HK-2 (cell line): ENCODE results near the gene BPIFB3.
"Not testable (repeated sequence)": the region's sequence is repeated elsewhere in the genome, so short reads cannot be mapped to it uniquely, and the experiment has no call there.

Experiments
- DNase-seq: peaks from one replicate; pipeline ENCODE4 v3.0.0-alpha.2; 2018; ENCODE audit not compliant: unreplicated experiment

Gene BPIFB3

DNA sequence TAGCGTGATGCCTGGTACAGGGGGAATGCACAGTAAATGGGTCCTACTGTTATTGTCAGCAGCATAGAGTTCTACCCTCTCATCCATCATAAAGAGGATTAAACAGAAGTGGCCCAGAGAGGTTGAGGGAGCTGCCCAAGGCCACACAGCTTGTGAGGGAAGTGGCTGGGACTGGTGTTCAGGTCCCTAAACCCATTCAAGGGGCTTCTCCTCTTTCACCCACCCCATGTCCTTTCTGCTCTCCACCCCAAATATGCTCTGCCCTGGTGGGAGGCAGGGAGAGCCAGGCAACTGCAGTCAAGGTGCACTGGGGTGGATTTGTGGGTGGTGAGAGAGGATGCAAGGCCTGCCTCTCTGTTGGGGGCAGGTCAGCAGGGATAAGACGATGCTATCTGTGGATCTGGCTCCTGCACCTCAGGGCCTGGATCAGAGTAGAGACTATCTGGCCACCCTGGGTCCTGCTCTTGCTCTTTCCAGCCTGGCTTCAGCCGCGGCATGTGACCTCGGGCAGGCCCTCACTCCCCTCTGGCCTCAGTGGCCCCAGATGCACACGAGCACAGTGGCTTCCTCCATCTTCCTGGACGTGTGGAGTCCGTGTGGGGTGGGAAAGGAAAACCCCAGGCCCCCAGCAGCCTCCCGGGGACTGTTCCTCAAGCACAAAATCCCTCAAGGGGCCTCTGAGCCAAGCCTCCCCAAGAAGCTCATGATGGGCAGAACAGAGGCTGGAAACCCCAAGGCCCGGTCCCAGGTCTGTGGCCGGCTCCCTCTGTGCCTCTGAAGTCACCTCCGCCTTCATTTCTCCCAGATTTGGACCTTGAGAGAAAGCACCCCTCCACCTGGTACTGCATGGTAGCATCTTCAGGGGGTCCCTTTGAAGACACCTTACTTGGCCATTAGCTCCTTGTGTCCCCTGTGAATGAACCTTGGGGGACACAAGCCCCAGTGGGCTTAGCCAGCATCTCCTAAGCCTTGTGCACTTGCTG is 25.6 kb upstream of the BPIFB3 start:
- DNase-seq = no peak

DNA sequence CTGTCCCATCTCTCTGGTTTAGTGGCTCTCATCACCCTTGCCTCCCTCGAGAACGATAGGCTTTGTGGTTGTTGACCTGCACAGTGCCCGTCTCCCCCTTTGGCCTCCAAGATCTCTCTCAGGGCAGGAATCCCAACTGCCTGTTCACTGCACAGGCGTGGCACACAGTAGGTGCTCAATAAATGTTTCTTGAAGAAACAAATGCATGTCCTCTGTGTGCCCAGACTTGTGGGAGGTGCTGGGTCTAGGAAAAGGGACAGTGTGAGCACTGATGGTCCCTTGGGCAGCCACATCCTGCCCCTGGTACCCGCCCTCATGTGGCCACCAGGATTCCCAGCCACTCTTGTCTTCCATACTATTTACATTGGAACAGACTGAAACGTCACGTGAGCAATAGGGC is 24.8 kb upstream of the BPIFB3 start:
- DNase-seq = no peak

DNA sequence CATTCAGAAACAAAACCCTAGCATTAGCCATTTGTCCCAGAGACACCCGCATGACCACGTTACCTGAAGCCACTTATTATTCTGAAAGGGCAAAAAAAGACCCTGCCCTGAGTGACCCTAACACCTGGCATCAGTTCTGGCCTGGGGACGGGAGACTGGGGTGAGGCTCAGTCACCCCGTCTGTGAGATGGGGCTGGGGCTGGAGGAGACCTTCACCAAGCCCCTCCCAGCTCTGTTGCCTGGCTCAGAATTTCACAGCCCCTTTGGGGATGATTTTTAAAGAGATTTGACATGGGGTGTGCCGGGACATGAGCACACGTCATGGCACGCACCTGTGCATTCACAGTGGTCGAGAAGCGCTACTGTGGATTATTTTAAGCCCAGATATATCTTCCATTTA is 23.6 kb upstream of the BPIFB3 start:
- DNase-seq = no peak

DNA sequence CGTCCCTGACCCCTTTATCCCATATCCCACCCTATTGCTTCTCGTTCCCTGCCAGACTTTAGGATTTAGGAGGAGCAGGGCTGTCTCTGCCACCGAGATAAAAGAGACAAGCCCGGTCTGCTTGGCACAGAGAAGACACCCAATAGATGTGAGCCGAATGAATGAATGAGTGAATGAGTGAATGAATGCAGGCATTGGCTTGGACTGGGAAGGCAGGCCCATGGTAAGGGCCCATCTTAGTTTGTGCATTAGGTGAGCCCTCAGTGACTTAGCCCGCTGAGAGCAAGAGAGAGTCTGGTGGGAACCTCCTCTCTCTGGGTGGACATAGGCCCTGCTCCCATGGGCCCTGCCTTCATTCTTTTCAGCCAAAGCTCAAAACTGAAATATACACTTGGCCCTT is 23.1 kb upstream of the BPIFB3 start:
- DNase-seq = no peak

DNA sequence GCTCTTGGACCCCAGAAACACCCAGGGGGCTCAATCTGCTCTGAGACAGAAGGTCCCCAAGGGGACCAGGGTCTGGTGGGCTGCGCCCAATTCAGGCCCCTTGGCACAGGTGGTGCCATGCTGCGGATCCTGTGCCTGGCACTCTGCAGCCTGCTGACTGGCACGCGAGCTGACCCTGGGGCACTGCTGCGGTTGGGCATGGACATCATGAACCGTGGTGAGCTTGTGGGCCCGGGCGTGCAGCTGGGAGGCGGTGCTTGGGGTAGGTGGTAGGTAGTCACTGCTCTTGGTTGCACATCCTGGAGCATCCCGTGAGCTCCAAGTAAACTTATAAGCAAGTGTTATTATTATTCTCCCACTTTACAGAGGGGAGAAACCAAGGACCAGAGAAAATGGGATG is 22.2 kb upstream of the BPIFB3 start, which contains the start of gene BPIFB6:
BPIFB6 (plus strand) TSS at position 118 of the 400 bp plus-strand sequence; CDS start at position 118, 0 bp downstream.
- DNase-seq = no peak

DNA sequence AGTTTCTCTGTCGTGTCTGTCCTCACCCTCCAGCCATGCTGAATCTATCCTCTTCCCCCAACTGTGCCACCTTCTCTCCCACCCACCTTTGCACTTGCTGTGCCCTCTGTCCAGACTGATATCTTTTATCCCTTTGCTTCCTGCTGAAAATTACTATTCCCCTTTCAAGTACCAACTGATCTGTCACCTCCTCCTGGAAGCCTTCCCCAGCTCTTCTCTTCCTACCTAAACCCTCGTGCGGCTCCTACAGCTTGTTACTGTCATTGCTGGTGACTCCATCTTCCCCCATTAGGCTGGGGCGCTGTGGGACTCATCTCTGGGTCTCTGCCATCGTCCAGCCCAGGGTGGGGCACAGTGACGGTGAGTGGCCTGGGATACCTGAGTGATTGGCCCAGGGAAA is 21.1 kb upstream of the BPIFB3 start:
- no peak for DNase-seq

DNA sequence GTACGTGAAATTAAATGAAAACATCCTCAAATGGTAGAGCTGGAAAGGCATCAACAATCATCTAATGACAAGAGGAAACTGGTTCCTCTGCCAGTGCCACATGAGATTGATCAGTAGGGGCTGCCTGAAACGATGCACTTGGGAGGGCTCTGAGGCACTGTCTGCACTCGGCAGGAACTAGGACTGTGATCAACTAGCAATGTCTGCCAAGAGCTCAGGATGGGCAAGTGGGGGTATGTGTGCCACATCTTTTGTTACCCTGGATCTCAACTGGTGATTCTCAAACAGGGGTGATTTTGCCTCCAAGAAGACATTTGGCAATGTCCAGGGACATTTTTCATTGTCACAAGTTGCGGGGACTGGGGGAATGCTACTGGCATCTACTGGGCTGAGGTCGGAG is 20.3 kb upstream of the BPIFB3 start:
- no peak for DNase-seq

DNA sequence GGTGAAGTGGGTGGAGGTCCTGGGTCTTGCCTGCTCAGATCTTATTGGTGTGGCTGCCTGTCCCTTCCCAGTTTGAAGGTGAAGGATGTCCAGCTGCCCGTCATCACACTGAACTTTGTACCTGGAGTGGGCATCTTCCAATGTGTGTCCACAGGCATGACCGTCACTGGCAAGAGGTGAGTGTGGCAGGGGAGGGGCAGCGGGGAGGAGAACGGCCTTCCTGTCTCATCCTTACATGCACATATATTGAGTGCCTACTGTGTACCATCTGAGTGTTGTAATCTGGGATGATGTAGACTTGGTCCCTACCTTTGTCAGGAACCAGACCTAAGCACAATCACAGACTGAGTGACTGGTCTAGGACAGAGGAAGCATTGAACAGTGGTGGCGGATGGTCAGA is 19.6 kb upstream of the BPIFB3 start:
- no peak for DNase-seq

DNA sequence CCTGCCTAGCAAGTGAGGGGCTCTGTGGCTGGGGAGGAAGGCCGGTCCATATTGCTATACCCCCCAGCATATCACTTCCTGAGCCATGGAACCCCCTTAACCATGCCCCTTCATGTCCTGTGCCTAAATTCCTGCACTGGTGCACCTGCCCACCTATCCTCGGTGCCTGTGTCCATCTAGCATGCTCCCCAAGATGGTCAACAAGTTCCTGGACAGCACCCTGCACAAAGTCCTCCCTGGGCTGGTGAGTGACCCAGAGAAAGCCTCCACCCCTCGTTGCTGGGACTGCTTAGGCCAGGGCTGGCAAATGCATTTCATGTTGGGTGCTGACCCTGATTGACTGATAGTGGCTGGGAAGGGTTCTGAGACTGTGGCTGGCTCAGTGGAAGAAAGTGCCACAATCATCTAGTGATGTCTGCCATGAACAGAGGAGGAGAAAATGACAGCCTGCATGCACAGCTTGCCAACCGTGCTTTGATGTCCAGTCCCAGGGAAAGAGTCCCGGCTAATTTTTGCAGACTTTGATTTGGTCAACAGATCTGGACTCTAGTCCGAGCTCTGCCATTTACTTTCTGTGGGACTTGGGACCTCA is 18.7 kb upstream of the BPIFB3 start:
- no peak for DNase-seq

DNA sequence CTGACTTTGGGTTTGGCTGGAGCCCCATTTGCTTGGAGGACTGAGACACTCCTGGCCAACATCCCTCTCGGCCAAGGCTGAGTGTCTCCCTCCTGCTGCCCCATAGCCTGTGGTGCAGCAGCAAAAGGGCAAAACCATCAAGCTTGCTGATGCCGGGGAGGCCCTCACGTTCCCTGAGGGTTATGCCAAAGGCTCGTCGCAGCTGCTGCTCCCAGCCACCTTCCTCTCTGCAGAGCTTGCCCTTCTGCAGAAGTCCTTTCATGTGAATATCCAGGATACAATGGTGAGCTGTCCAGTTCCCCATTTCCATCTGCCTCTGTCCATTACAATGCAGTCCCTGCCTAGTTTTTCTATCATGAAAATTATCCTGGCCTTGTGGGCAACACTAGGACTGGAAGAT is 16.2 kb upstream of the BPIFB3 start:
- DNase-seq = no peak

DNA sequence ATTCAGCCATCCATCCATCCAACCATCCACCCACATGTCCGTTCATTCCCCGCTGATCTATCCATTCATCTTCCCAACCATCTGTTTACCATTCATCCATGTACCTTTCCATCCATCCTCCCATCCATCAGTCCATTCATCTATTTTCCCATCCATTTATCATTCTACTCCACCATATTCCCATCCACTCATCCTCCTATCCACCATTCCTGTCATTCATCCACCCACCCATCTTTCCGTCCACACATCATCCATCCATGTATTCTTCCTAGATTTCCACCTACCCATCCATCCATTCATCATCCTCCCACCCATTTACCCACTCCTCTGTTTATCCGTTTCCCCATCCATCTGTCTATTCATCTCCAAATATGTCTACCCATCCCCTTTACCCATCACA is 15.5 kb upstream of the BPIFB3 start:
- DNase-seq = no peak

DNA sequence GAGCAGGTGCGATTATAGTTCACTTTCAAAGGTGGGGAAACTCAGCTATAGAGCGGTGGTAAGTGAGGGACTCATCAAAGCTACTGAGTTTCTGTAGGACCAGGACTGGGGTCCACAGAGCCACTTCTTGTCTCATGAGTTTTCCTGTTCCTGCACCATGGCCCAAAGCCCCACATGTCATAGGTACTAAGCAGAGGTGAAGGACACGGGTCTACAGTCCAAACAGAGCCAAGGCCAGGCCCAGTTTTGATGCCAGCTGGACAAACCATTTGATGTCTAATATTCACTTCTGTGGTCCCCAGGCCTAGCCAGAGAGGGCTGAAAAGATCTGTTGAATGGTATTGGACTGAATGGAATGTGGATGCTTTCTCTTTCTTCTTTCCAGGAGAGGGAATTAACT is 11.3 kb upstream of the BPIFB3 start:
- no peak for DNase-seq

DNA sequence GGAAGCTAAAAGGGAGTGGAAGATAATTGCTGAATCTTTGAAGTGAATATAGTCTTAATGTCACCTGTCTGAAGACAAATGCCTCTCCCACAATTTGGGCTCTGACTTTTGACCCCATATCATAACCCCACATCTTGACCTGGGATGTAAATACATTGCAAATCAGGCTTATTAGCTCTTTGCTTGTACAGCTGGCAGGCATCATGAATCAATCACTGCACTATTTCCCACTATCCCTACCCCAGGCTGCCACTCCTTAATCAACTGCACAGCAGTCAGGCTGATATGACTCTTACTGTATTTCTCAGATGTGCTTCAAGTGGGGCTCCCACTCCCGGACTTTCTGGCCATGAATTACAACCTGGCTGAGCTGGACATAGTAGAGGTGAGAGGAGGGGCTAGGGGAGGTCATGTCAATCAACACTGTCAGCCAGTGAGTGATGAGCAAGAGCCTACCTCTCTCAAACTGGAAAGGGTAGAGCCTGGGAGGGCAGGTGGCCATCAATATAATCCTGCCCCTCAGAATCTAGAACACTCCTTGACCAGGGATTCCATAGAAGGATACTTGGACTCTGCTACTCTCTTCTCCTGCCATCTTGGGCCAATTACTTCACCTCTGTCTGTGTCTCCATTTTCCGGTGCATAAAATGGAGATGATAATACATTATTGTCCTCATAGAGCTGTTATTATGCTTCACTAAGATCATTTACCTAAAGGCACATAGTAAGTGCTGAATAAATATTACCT is 10.5 kb upstream of the BPIFB3 start:
- no peak for DNase-seq

DNA sequence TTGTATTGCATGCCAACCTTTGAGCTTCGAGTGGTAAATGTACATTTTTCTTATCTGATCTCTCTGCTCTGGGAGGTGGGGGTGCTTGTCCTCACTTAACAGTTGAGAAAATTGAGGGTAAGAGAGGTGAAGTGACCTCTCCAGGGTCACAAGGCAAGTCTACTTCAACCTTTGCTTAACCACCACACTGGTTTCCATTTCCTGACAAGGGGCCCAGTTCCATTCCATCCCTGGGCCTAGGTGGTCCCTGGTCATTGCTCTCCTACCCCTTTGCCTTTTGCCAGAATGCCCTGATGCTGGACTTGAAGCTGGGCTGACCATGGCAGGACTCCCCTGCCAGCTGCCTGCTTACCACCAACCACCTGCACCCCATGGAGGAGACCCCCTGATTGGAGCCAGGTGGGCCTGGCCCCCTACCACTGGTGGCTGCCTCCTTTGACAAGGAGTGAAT is 9.9 kb upstream of the BPIFB3 start:
- DNase-seq = no peak

DNA sequence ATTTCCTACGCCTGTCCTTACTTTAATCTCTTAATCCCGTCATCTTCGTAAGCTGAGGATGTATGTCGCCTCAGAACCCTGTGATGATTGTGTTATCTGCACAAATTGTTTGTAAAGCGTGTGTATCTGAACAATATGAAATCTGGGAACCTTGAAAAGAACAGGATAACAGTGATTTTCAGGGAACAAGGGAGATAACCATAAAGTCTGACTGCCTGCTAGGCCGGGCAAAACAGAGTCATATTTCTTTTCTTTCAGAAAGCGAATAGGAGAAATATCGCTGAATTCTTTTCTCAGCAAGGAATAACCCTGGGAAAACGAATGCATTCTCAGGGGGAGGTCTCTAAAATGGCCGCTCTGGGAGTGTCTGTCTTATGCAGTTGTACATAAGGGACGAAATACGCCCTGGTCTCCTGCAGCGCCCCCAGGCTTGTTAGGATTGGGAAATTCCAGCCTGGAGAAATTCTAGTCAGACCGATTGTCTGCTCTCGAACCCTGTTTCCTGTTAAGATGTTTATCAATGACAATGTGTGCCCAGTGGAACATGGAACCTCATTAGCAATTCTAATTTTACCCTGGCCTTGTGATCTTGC is 8.5 kb upstream of the BPIFB3 start:
- not testable (repeated sequence) for DNase-seq

DNA sequence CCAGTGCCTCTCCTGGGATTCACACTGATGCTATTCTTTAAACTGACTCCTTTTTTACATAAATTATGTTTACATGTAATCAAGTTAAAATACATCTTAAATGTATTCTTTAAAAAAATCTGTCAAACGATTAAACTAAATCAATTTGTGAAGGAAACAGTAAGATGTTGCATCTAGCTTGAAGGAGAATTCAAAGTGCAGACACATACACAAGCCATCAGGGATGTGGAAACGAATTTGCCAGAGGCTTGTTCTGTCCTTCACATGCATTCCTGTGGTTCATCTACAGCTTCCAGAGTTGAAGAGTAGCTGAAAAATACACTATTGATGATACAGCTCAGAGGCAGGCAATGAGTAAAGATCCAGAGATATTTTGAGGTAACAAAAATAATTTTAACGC is 7.3 kb upstream of the BPIFB3 start:
- no peak for DNase-seq

DNA sequence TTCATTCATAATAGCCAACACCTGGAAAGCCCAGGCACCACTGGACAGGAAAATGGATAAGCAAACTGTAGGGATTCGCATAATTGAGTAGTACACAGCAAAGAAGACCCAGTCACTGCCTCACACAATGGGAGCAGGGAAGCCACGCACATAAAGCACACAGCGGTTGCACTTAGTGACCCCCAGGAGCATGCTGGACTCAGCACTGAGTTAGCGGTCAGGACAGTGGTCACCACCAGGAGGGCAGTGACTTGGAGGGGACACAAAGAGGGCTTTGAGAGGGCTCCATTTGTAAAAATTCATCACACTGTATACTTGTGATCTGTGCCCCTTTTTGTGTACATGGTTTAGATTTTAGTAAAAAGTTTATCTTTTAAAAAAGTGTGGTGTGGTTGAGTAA is 2.4 kb upstream of the BPIFB3 start:
- no peak for DNase-seq

DNA sequence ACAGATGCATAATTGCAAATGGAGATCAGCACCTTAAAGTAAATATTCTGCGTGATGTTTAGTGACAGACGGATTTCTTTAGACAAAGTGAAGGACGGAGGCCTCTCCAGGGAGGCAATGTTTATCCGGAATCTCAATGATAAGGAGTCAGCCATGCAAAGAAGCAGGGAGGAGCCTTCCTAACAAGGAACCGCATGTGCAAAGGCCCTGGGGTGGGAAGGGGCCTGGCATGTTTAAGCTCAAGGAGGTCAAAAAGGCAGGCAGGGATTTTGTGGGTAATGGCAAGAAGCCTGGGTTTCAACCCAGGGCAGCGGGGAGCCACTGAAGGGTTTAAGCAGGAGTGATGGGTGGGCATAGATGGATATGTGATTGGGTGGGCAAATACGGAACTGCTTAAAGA is 678 bp downstream of the BPIFB3 start:
- DNase-seq = no peak

DNA sequence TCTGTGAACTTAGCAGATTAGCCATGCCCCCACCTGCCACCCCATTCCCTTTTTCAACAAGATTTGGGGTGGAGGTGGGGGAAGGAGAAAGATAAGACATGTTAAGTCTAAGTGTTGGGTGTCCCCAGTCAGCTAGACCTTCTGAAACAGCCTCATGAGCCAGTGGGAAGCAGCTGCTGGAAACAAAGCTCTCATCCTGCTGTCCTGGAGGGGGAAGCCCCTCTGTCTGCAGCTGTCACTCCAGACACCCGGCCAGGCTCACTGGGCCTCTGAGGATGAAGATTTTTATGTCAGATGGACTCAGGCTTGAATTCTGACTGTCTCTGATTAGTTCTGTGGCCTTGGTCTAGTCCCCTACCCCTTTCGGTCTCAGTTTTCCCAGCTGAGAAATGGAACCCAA is 1.1 kb downstream of the BPIFB3 start:
- no peak for DNase-seq

DNA sequence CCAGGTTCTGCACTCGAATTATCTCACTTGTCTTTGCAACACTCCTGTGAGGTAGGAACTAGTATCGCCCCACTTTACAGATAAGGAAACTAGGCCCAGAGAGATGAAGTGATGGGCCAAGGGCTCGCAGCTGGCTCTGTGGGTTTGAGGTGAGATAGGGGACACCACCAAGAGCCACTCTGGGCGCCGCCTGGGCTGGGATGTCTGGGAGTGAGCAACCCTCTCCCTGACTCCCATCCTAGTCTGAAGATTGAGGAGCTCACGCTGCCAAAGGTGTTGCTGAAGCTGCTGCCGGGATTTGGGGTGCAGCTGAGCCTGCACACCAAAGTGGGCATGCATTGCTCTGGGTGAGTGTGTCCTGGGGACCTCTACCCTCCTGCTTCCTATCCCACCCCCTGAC is 5.4 kb downstream of the BPIFB3 start:
- DNase-seq = no peak

DNA sequence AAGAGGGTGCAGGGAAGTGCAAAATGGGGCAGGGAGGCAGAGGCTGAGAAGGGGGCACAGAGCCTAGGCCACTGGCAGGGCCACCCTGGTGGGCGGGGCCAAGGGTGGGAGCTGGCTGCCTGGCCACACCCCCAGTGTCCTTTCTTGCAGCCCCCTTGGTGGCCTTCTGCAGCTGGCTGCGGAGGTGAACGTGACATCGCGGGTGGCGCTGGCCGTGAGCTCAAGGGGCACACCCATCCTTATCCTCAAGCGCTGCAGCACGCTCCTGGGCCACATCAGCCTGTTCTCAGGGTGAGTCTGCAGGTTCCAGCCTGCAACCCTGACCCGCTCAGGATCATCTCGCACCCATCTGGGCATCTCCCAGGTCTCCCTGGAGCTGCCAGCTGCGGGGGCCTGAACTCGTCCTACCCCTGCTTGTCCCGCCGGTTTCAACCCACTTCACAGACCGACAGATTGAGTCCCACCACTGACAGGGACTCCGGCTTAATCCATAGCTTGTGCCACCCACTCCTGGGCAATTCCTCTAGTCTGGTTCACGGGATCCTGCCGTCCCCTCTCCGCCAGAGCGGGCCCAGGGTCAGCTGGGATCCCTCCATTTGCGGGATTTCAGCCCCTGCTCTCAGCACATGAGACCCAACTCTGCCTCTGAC is 6.2 kb downstream of the BPIFB3 start:
- DNase-seq = no peak

DNA sequence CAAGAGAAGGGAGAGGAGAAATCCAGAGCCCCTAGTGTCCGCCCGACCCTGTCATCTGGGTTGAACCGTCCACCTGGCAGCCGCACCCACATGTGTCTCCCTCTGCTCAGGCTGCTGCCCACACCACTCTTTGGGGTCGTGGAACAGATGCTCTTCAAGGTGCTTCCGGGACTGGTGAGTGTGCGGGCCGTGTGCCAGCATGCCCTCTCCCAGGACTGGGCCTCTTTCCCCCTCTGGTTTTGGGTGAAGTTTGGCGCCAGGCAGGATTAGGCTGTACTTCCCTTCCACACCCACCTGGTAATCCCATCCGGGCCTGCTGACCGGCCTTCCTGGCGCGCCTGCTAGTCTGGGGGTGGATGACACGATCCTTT is 7.9 kb downstream of the BPIFB3 start:
- no peak for DNase-seq
